Measurements from ENCODE around the gene BBIP1. TPM values are rescaled to one million over a fixed set of nuclear protein-coding genes. Genes with fewer than 3 reads are reported as not detected.

The BBIP1 gene, protein sequence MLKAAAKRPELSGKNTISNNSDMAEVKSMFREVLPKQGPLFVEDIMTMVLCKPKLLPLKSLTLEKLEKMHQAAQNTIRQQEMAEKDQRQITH
- total RNA-seq, result 10 to 100 TPM in 3 of 4 donors, 1 to 10 TPM in 1; 8.9 to 15.3 (median 11.7) TPM

DNA sequence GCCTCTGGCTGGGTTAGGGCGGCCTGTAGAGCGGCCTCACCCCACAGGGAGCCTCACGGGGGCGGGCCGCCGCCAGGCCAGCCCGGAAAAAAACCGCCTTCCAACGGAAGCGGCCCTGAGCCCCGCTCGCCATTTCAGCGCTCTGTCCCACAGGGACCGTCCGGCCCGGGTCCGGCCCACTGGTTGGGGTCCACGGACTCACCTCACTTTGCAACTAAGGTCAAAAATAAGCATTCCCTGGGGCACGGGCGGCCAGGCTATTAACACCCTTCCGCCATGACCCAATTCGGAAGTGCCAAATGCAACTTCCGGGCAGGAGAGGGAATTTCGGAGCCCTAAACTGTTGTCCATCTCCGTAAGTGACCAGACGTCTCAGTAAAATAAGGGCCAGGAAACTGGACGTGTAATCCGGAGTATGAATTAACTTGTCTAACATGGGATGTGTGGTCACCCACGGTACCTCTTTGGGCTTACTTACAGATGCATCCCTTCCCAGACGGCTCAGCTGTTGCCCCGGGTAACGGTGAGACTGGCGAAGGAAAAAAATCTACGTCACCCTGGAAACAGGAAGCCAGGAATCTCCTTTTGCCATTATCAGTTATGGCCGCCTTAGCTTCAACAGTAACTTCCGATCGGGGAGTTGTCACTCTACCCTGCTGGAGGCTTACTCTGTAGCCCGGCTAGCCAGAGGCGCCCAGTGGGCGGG lies at the start of gene BBIP1:
TSS of gene BBIP1 (minus strand) at position 538 of the 706 bp plus-strand sequence. CDS start 1,023 bp downstream, outside the sequence.
- DNase-seq (no peak), ATAC-seq (peak; percentile 89 to 92)
- Histone ChIP-seq H3K36me3 (no peaks in the 10 kb centered on the region), H3K4me3 (peak within 1 kb of the TSS; percentile 73 to 96 (median 92)), H3K27me3 (no peaks in the 10 kb centered on the region), H3K9me3 (no peaks in the 10 kb centered on the region), H3K4me1 (peaks cover 37 to 45% of the 10 kb centered on the region in 2 donors), H3K27ac (peak within 1 kb of the TSS; percentile 95 to 100 (median 98))
- peak; percentile 61 to 63 for TF ChIP-seq POLR2A (IDR thresholded peaks at IDR 0.05)
- TF ChIP-seq, protein P1, sequence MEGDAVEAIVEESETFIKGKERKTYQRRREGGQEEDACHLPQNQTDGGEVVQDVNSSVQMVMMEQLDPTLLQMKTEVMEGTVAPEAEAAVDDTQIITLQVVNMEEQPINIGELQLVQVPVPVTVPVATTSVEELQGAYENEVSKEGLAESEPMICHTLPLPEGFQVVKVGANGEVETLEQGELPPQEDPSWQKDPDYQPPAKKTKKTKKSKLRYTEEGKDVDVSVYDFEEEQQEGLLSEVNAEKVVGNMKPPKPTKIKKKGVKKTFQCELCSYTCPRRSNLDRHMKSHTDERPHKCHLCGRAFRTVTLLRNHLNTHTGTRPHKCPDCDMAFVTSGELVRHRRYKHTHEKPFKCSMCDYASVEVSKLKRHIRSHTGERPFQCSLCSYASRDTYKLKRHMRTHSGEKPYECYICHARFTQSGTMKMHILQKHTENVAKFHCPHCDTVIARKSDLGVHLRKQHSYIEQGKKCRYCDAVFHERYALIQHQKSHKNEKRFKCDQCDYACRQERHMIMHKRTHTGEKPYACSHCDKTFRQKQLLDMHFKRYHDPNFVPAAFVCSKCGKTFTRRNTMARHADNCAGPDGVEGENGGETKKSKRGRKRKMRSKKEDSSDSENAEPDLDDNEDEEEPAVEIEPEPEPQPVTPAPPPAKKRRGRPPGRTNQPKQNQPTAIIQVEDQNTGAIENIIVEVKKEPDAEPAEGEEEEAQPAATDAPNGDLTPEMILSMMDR (IDR thresholded peaks at IDR 0.05 in 4 of 5, conservative IDR thresholded peaks at IDR 0.05 in 1 of 5), result peak in 1 of 5 experiments; percentile 1
- intact Hi-C loops (cut with DNase I; ENCODE audit: low total_unique reads) (loop anchor here (2.0 kb wide), 1 partner anchor 48 kb away; the partner anchor contains the start of gene PDCD4), in situ Hi-C loops (cut with MboI; ENCODE audit: low sequenced_read_pairs in 4 of 4) (loop anchor here in 1 of 4 donors (25.0 kb wide), 1 partner anchor 606 kb away; the partner anchor contains the start of gene SMNDC1)

DNA sequence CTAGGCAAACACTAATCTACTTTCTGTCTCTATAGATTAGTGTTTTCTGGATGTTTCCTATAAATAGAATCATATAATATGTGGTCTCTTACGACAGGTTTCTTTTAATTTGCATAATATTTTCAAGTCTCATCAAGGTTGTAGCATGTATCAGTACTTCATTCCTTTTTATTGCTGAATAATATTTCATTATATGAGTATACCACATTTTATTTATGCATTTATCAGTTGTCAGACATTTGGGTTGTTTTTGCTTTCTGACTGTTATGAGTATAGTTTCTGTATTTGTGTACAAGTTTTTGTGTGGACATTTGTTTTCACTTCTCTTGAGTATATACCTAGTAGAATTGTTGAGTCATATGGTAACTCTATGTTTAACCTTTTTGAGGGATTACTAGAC lies 48.7 kb upstream of the BBIP1 start:
- Histone ChIP-seq H3K36me3 (no peaks in the 10 kb centered on the region), H3K4me3 (no peak overlapping the region), H3K27ac (no peak overlapping the region), H3K4me1 (peaks cover 12 to 23% of the 10 kb centered on the region in 2 donors), H3K9me3 (no peaks in the 10 kb centered on the region), H3K27me3 (no peaks in the 10 kb centered on the region)
- TF ChIP-seq POLR2A (IDR thresholded peaks at IDR 0.05), result no peak
- TF ChIP-seq, protein P1 (IDR thresholded peaks at IDR 0.05 in 4 of 5, conservative IDR thresholded peaks at IDR 0.05 in 1 of 5), result no peak
- intact Hi-C loops (cut with DNase I; ENCODE audit: low total_unique reads) (no loop called here), in situ Hi-C loops (cut with MboI; ENCODE audit: low sequenced_read_pairs in 4 of 4) (no loop called here)
- DNase-seq (no peak), ATAC-seq (no peak)

DNA sequence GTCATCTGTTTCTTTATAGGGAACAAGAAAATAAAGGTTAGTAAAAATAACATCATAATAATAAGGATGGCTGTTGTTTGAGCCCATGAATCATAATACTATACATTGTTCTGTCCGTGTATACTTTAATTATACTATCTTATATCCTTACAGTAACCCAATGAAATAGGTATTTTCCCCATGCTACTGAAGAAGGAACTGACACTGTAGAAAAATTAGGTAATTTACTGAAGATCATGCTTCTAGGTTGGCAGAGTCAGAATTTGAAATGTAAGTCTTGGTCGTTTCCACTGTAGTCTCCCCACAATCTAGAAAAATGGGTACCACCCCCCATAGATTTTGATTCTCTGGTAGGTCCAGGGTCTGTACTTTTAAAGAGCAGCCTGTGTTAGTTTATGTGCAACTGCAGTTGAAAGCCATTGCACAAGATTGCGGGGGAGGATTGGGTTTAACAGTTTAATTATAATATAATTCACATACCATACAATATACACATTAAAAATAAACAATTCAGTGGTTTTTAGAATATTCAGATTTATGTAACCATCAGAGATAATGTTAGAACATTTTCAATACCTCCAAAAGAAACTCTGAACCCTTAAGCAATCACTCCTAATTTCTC lies 48.1 kb upstream of the BBIP1 start:
- Histone ChIP-seq H3K9me3 (no peaks in the 10 kb centered on the region), H3K27ac (no peak overlapping the region), H3K27me3 (no peaks in the 10 kb centered on the region), H3K36me3 (no peaks in the 10 kb centered on the region), H3K4me1 (peaks cover 18 to 23% of the 10 kb centered on the region in 2 donors), H3K4me3 (no peak overlapping the region)
- no peak for ATAC-seq
- no peak for TF ChIP-seq POLR2A (IDR thresholded peaks at IDR 0.05)
- TF ChIP-seq, protein P1 (IDR thresholded peaks at IDR 0.05 in 4 of 5, conservative IDR thresholded peaks at IDR 0.05 in 1 of 5), result no peak
- intact Hi-C loops (cut with DNase I; ENCODE audit: low total_unique reads) (no loop called here), in situ Hi-C loops (cut with MboI; ENCODE audit: low sequenced_read_pairs in 4 of 4) (no loop called here)
- no peak for DNase-seq

DNA sequence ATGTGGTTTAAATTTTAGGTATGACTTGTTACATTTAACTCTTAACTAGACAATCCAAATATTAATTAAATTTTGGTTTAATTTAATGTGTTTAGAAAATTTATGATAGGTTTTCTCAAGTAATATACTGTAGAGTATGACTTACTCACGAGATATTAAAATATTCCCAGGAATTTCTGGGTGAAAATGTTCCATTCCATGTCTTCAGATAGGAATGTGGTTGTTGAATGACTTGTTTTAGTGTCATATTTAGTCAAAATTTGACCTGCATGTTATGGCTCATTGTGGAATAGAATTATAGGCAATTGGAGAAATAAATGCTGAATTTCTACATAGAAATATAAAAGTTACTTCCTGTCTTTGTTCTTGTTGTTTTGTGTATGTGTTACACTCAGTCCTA lies 47.2 kb upstream of the BBIP1 start:
- ATAC-seq, result no peak
- no peaks in the 10 kb centered on the region for H3K36me3 ChIP-seq
- intact Hi-C loops (cut with DNase I; ENCODE audit: low total_unique reads) (no loop called here), in situ Hi-C loops (cut with MboI; ENCODE audit: low sequenced_read_pairs in 4 of 4) (no loop called here)
- H3K27ac ChIP-seq, result no peak overlapping the region
- TF ChIP-seq, protein P1 (IDR thresholded peaks at IDR 0.05 in 4 of 5, conservative IDR thresholded peaks at IDR 0.05 in 1 of 5), result no peak
- TF ChIP-seq POLR2A (IDR thresholded peaks at IDR 0.05), result no peak
- no peaks in the 10 kb centered on the region for H3K27me3 ChIP-seq
- peaks cover 19 to 25% of the 10 kb centered on the region in 2 donors for H3K4me1 ChIP-seq
- DNase-seq, result no peak
- no peaks in the 10 kb centered on the region for H3K9me3 ChIP-seq
- H3K4me3 ChIP-seq, result no peak overlapping the region
